HepG2 (cell line): ENCODE measurements around the gene GCNT2. TPM values are rescaled to one million over a fixed set of nuclear protein-coding genes. Genes with fewer than 3 reads are reported as not detected.

Experiments used
- ATAC-seq: fragments of 200-7000 bp; cut with Tn5 transposase; 3 replicates; pipeline ENCODE4 v1.9.1; 2020; ENCODE audit warnings: mild to moderate bottlenecking, moderate library complexity
- BruUV-seq: library from RNA; stranded (reverse); fragments of 400-500 nt; replicated peaks from 2 replicates; lab custom pipeline; 2021; lab: Mats Ljungman, UMichigan
- CTCF ChIA-PET: fragments of 300-600 bp; formaldehyde crosslinking; extraction: SDS; loops from one replicate; lab custom pipeline; 2021; ENCODE audit warnings: low total read pairs, inconsistent platforms, low intra/inter-chr PET ratio; lab: Yijun Ruan, JAX
- POLR2A ChIA-PET: fragments of 350-600 bp; sonication (Branson Sonifier 250); formaldehyde crosslinking; loops from one replicate; lab custom pipeline; 2020; ENCODE audit warnings: antibody characterized with exemption, inconsistent platforms; lab: Yijun Ruan, JAX
- DNase-seq: peaks from one replicate; pipeline ENCODE4 v3.0.0-alpha.2; 2015; ENCODE audit warnings: low spot score
- FAIRE-seq: peaks from 3 replicates; lab custom pipeline; 2011; peaks lifted over from hg19 to GRCh38; lab: Jason Lieb, UNC
- H2AFZ ChIP-seq: one replicate; pipeline ENCODE4 v1.6.1; 2011; ENCODE audit warnings: low read length, inconsistent platforms
- H3K27ac ChIP-seq: fragments of 300-600 bp; 3 replicates; pipeline ENCODE4 v1.8.0; 2011; ENCODE audit warnings: mixed run types, mild to moderate bottlenecking, mixed read lengths, low read length, inconsistent platforms; ENCODE audit not compliant: insufficient read depth; ENCODE audit errors: extremely low read length
- H3K27me3 ChIP-seq, 2 experiments: fragments of 200-600 bp in 1 of 2; 2 replicates in 1 of 2; 3 replicates in 1 of 2; pipeline versions ENCODE4 v1.6.0 to v1.8.0; 2011; ENCODE audit warnings: low read length in 2 of 2, mild to moderate bottlenecking in 2 of 2, moderate library complexity in 2 of 2, inconsistent platforms in 1 of 2; ENCODE audit not compliant: insufficient read depth in 2 of 2, control insufficient read depth in 1 of 2
- H3K36me3 ChIP-seq, 2 experiments: fragments of 200-600 bp in 1 of 2; replicated peaks in 1 of 2; 2 replicates in 1 of 2; 3 replicates in 1 of 2; pipeline versions ENCODE4 v1.5.1 to v1.8.0; 2011; ENCODE audit warnings: low read length in 2 of 2, inconsistent platforms in 1 of 2; ENCODE audit not compliant: insufficient read depth in 2 of 2, control insufficient read depth in 1 of 2
- H3K4me1 ChIP-seq: 2 replicates; pipeline ENCODE4 v1.5.1; 2012; ENCODE audit warnings: low read length, inconsistent platforms; ENCODE audit not compliant: insufficient read depth
- H3K4me2 ChIP-seq: 2 replicates; pipeline ENCODE4 v1.6.0; 2011; ENCODE audit warnings: low read depth, low read length, inconsistent platforms
- H3K4me3 ChIP-seq, 3 experiments: fragments of 200-600 bp in 1 of 3; sonication (generic), shearing (Covaris generic) in 1 of 3; replicated peaks in 1 of 3; 2 replicates each; pipeline ENCODE4 v1.5.1; 2011 to 2016; ENCODE audit warnings: low read length in 3 of 3, inconsistent platforms in 2 of 3, low read depth in 2 of 3, mild to moderate bottlenecking in 2 of 3, control low read depth in 1 of 3, mixed read lengths in 1 of 3; ENCODE audit not compliant: insufficient read depth in 1 of 3
- H3K79me2 ChIP-seq: one replicate; pipeline ENCODE4 v1.6.1; 2011; ENCODE audit warnings: low read length, inconsistent platforms; ENCODE audit not compliant: insufficient read depth
- H3K9ac ChIP-seq: 2 replicates; pipeline ENCODE4 v1.6.0; 2011; ENCODE audit warnings: mild to moderate bottlenecking, low read depth, low read length, inconsistent platforms; ENCODE audit not compliant: insufficient read depth
- H3K9me3 ChIP-seq: 2 replicates; pipeline ENCODE4 v1.5.1; 2012; ENCODE audit warnings: mild to moderate bottlenecking, low read length
- H4K20me1 ChIP-seq: 2 replicates; pipeline ENCODE4 v1.6.0; 2011; ENCODE audit warnings: inconsistent platforms, mild to moderate bottlenecking, low read length, moderate library complexity; ENCODE audit not compliant: insufficient read depth
- CCDC6 ChIP-seq: sonication (generic); formaldehyde crosslinking; IDR thresholded peaks from 2 replicates; pipeline ENCODE4 v1.8.1; 2022; ENCODE audit warnings: mild to moderate bottlenecking, missing genetic modification reagents, moderate library complexity
- HES4 ChIP-seq: sonication (generic); formaldehyde crosslinking; IDR thresholded peaks from 2 replicates; pipeline ENCODE4 v1.9.0; 2021; ENCODE audit warnings: mild to moderate bottlenecking, missing genetic modification reagents, borderline replicate concordance
- ZC3H13 ChIP-seq: sonication (generic); formaldehyde crosslinking; IDR thresholded peaks from 2 replicates; pipeline ENCODE4 v1.8.1; 2023; ENCODE audit warnings: mild to moderate bottlenecking, missing genetic modification reagents, moderate library complexity
- ZFP36 ChIP-seq: fragments of 150-350 bp; IDR thresholded peaks from 2 replicates; pipeline ENCODE4 v1.6.1; 2018; ENCODE audit warnings: borderline replicate concordance, low read length, low read depth; ENCODE audit not compliant: partially characterized antibody
- ZNF263 ChIP-seq: sonication (generic); formaldehyde crosslinking; IDR thresholded peaks from 2 replicates; pipeline ENCODE4 v1.4.0; 2020; ENCODE audit warnings: missing genetic modification reagents
- ZNF354B ChIP-seq: sonication (generic); formaldehyde crosslinking; IDR thresholded peaks from 2 replicates; pipeline ENCODE4 v1.8.0; 2022; ENCODE audit warnings: mild to moderate bottlenecking, missing genetic modification reagents
- ZNF7 ChIP-seq: IDR thresholded peaks from 2 replicates; pipeline ENCODE4 v1.6.1; 2016; ENCODE audit warnings: missing biosample characterization, missing genetic modification reagents
- WGBS: methylation state at CpG from one replicate; pipeline ENCODE4 v1.1.6; 2017; ENCODE audit warnings: low lambda C conversion rate; 5-methylcytosine and 5-hydroxymethylcytosine counted together
- in situ Hi-C: cut with HindIII; loops from 2 replicates; pipeline ENCODE4 v1.10.0; 2017; ENCODE audit warnings: low pct_unique_long_range_greater_than_20kb; ENCODE audit not compliant: extremely low pct_ligation_motif_present
- intact Hi-C: fragments of 100-400 bp; cut with micrococcal nuclease; formaldehyde crosslinking; loops from one replicate; pipeline ENCODE4 v1.10.0; 2022; ENCODE audit not compliant: unreplicated experiment
- polyA plus RNA-seq, 8 experiments: library from polyadenylated mRNA; depleted of rRNA in 3 of 8; stranded (reverse) in 7 of 8; unstranded in 1 of 8; fragments of >200 nt; fragmentation: Illumina TruSeq in 4 of 8; extraction: Trizol in 4 of 8; gene quantifications; 2 replicates each; pipeline versions ENCODE4 v1.2.1 to v1.2.3, GENCODE V29; 2011 to 2016; ENCODE audit warnings: low read depth in 4 of 8, missing spikeins in 1 of 8, mixed read lengths in 1 of 8; ENCODE audit not compliant: insufficient read depth in 1 of 8
- total RNA-seq, 5 experiments: library from RNA; depleted of rRNA; stranded (reverse); fragments of >200 nt; fragmentation: Illumina TruSeq; extraction: Trizol; gene quantifications; 2 replicates each; pipeline ENCODE4 v1.2.3, GENCODE V29; 2016; ENCODE audit warnings: low read depth in 1 of 5
- TF ChIP-seq, protein P1 (sequence below): IDR thresholded peaks from 2 replicates; pipeline ENCODE4 v1.6.1; 2016; ENCODE audit warnings: control low read depth
- TF ChIP-seq, protein P2 (sequence below): sonication (generic); formaldehyde crosslinking; IDR thresholded peaks from 2 replicates; pipeline ENCODE4 v1.4.0; 2020; ENCODE audit warnings: missing genetic modification reagents, borderline replicate concordance
- TF ChIP-seq, protein P3 (sequence below): sonication (generic); formaldehyde crosslinking; IDR thresholded peaks from 2 replicates; pipeline ENCODE4 v1.9.0; 2021; ENCODE audit warnings: missing genetic modification reagents, borderline replicate concordance

Gene GCNT2
- total and polyA plus RNA-seq, 2 of the 13 experiments (the other 11 are each of a cell fraction or from before 2014, with no cell fraction given) = 11.8 to 31.9 TPM

DNA sequence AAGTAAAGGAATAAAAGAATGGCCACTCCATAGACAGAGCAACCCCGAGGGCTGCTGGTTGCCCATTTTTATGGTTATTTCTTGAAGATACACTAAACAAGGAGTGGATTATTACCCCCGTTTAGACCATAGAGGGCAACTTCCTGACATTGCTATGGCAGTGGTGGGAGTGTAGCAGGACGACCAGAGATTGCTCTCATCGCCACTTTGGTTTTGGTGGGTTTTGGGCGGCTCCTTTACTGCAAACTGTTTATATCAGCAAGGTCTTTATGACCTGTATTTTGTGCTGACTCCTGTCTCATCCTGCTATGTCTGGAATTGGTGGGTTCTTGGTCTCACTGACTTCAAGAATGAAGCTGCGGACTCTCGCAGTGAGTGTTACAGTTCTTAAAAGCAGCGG is 94.5 kb downstream of the GCNT2 start:
- Histone ChIP-seq H4K20me1 (peaks cover 46% of the 10 kb centered on the region), H3K36me3 (peaks cover 0 to 3% of the 10 kb centered on the region in 2 experiments; a peak in 1 of 5 replicates), H3K4me1 (peaks cover 14% of the 10 kb centered on the region), H3K9ac (no peak overlapping the region), H3K4me2 (no peak overlapping the region), H3K27ac (no peak overlapping the region), H3K4me3 (no peak overlapping the region), H2AFZ (no peak overlapping the region), H3K9me3 (no peaks in the 10 kb centered on the region), H3K79me2 (no peaks in the 10 kb centered on the region), H3K27me3 (no peaks in the 10 kb centered on the region; a peak in 1 of 5 replicates)
- intact Hi-C loops = no loop called here
- ChIA-PET CTCF (no interaction called here), POLR2A (no interaction called here)
- ATAC-seq = no peak
- WGBS = 95% methylated on average over 8 of the region's 8 CpGs
- FAIRE-seq = no peak
- BruUV-seq = no TSS peak
- TF ChIP-seq ZNF354B (CRISPR knock-in tag) (no peak), CCDC6 (no peak), ZFP36 (no peak), ZNF263 (CRISPR knock-in tag) (no peak), HES4 (CRISPR knock-in tag) (no peak), ZC3H13 (CRISPR knock-in tag) (no peak), ZNF7 (CRISPR knock-in tag) (no peak)
- TF ChIP-seq, protein P1, sequence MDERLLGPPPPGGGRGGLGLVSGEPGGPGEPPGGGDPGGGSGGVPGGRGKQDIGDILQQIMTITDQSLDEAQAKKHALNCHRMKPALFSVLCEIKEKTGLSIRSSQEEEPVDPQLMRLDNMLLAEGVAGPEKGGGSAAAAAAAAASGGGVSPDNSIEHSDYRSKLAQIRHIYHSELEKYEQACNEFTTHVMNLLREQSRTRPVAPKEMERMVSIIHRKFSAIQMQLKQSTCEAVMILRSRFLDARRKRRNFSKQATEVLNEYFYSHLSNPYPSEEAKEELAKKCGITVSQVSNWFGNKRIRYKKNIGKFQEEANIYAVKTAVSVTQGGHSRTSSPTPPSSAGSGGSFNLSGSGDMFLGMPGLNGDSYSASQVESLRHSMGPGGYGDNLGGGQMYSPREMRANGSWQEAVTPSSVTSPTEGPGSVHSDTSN = no peak
- TF ChIP-seq, protein P2, sequence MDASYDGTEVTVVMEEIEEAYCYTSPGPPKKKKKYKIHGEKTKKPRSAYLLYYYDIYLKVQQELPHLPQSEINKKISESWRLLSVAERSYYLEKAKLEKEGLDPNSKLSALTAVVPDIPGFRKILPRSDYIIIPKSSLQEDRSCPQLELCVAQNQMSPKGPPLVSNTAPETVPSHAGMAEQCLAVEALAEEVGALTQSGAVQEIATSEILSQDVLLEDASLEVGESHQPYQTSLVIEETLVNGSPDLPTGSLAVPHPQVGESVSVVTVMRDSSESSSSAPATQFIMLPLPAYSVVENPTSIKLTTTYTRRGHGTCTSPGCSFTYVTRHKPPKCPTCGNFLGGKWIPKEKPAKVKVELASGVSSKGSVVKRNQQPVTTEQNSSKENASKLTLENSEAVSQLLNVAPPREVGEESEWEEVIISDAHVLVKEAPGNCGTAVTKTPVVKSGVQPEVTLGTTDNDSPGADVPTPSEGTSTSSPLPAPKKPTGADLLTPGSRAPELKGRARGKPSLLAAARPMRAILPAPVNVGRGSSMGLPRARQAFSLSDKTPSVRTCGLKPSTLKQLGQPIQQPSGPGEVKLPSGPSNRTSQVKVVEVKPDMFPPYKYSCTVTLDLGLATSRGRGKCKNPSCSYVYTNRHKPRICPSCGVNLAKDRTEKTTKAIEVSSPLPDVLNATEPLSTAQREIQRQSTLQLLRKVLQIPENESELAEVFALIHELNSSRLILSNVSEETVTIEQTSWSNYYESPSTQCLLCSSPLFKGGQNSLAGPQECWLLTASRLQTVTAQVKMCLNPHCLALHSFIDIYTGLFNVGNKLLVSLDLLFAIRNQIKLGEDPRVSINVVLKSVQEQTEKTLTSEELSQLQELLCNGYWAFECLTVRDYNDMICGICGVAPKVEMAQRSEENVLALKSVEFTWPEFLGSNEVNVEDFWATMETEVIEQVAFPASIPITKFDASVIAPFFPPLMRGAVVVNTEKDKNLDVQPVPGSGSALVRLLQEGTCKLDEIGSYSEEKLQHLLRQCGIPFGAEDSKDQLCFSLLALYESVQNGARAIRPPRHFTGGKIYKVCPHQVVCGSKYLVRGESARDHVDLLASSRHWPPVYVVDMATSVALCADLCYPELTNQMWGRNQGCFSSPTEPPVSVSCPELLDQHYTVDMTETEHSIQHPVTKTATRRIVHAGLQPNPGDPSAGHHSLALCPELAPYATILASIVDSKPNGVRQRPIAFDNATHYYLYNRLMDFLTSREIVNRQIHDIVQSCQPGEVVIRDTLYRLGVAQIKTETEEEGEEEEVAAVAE (CRISPR knock-in tag) = no peak
- TF ChIP-seq, protein P3, sequence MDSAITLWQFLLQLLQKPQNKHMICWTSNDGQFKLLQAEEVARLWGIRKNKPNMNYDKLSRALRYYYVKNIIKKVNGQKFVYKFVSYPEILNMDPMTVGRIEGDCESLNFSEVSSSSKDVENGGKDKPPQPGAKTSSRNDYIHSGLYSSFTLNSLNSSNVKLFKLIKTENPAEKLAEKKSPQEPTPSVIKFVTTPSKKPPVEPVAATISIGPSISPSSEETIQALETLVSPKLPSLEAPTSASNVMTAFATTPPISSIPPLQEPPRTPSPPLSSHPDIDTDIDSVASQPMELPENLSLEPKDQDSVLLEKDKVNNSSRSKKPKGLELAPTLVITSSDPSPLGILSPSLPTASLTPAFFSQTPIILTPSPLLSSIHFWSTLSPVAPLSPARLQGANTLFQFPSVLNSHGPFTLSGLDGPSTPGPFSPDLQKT = no peak
- DNase-seq = no peak
- in situ Hi-C loops = no loop called here
